GM23248 (cell line): ENCODE measurements around the gene PAK4.

Experiments
- EZH2 ChIP-seq: fragments of 200-600 bp; sonication (generic); IDR thresholded peaks from 2 replicates; pipeline ENCODE4 v1.6.1; 2018; ENCODE audit warnings: antibody characterized with exemption, mild to moderate bottlenecking; ENCODE audit not compliant: insufficient read depth, poor library complexity, severe bottlenecking
- EZH2phosphoT487 ChIP-seq: fragments of 200-600 bp; sonication (generic); IDR thresholded peaks from 2 replicates; pipeline ENCODE4 v1.6.1; 2018; ENCODE audit warnings: antibody characterized with exemption, moderate library complexity, mild to moderate bottlenecking, low read depth; ENCODE audit not compliant: insufficient read depth

GRCh38 chr19:39141929-39142328, 16.3 kb downstream of the PAK4 start:
- no peak for TF ChIP-seq EZH2
- TF ChIP-seq EZH2phosphoT487: no peak
